Mesodermal cell (in vitro differentiated cells): ENCODE measurements around the gene RCC2.
A peak's percentile ranks its signal among the peaks of the same experiment; 100 is the strongest.

ENCODE experiments used
- H3K27ac ChIP-seq: 2 replicates; pipeline ENCODE4 v1.7.0; 2013; ENCODE audit warnings: mild to moderate bottlenecking, low read depth, low read length, moderate library complexity; ENCODE audit not compliant: severe bottlenecking
- H3K36me3 ChIP-seq: 2 replicates; pipeline ENCODE4 v1.7.1; 2013; ENCODE audit warnings: mild to moderate bottlenecking, low read length, moderate library complexity; ENCODE audit not compliant: control insufficient read depth, insufficient read depth
- H3K4me1 ChIP-seq: one replicate; pipeline ENCODE4 v1.7.1; 2013; ENCODE audit warnings: mild to moderate bottlenecking, low read length; ENCODE audit not compliant: insufficient read depth, control insufficient read depth, poor library complexity, severe bottlenecking
- H3K4me3 ChIP-seq: 2 replicates; pipeline ENCODE4 v1.7.0; 2013; ENCODE audit warnings: low read length, control low read depth, mild to moderate bottlenecking; ENCODE audit not compliant: insufficient read depth, poor library complexity, severe bottlenecking; ENCODE audit errors: extremely low read depth
- H3K9me3 ChIP-seq: 2 replicates; pipeline ENCODE4 v1.7.1; 2013; ENCODE audit warnings: mild to moderate bottlenecking, low read length, moderate library complexity; ENCODE audit not compliant: control insufficient read depth
- WGBS, 2 experiments: methylation state at CpG; one replicate each; pipeline ENCODE4 v1.1.5; 2013; ENCODE audit warnings: missing lambda C conversion rate in 2 of 2; ENCODE audit not compliant: insufficient coverage in 2 of 2; 5-methylcytosine and 5-hydroxymethylcytosine counted together

RCC2 gene

GRCh38 chr1:17434601-17435000 is 4.9 kb downstream of the RCC2 start:
- H3K9me3 ChIP-seq: no peaks in the 10 kb centered on the region
- H3K4me3 ChIP-seq: no peak overlapping the region
- 72 to 86% methylated on average over 8 of the region's 9 CpGs for WGBS, 2 experiments
- H3K36me3 ChIP-seq: peaks cover 67% of the 10 kb centered on the region
- peaks cover 17% of the 10 kb centered on the region for H3K4me1 ChIP-seq
- H3K27ac ChIP-seq: no peak overlapping the region

- Histone ChIP-seq H3K9me3 (no peaks in the 10 kb centered on the region), H3K36me3 (peaks cover 73% of the 10 kb centered on the region), H3K27ac (no peak overlapping the region), H3K4me3 (no peak overlapping the region), H3K4me1 (peaks cover 17% of the 10 kb centered on the region)
- WGBS, 2 experiments: 48 to 100% methylated on average over 1 to 2 of the region's 3 CpGs
Observed at GRCh38 chr1:17434016-17434415, 5.5 kb downstream of the RCC2 start.

- WGBS, 2 experiments: 91 to 94% methylated on average over 11 to 13 of the region's 13 CpGs
- Histone ChIP-seq H3K27ac (no peak overlapping the region), H3K9me3 (no peaks in the 10 kb centered on the region), H3K4me3 (no peak overlapping the region), H3K4me1 (peaks cover 17% of the 10 kb centered on the region), H3K36me3 (peaks cover 81% of the 10 kb centered on the region)
Observed at GRCh38 chr1:17433261-17433660, 6.2 kb downstream of the RCC2 start.

- Histone ChIP-seq H3K9me3 (no peaks in the 10 kb centered on the region), H3K4me1 (peaks cover 17% of the 10 kb centered on the region), H3K27ac (no peak overlapping the region), H3K36me3 (peaks cover 89% of the 10 kb centered on the region), H3K4me3 (no peak overlapping the region)
- WGBS, 2 experiments: 96 to 100% methylated on average over 2 to 3 of the region's 3 CpGs
Observed at GRCh38 chr1:17432412-17432811, 7.1 kb downstream of the RCC2 start.

DNA sequence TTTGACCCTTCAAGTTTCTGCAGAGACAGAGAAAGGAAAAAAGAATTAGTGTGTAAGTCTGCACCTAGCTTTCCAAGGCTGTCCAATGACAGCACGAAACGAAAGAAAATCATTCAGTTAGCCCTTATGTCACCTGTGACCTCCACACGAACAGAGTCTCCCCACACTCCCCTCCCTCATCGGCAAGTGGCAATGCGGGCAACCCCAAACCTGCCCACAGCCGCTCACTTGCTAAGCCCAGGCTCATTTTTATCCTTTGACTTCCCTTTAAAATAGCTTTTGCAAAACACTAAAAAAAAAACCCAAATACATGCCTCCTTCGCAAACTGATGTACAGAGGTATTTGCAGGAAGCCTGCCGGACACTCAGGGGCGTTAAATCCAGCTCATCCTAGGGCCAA is 10.3 kb downstream of the RCC2 start:
- Histone ChIP-seq H3K9me3 (no peaks in the 10 kb centered on the region), H3K27ac (no peak overlapping the region), H3K4me1 (peaks cover 4% of the 10 kb centered on the region), H3K36me3 (peaks cover 92% of the 10 kb centered on the region), H3K4me3 (no peak overlapping the region)
- 95 to 96% methylated on average over 7 to 9 of the region's 9 CpGs for WGBS, 2 experiments

GRCh38 chr1:17427696-17428660 is 11.5 kb downstream of the RCC2 start:
- Histone ChIP-seq H3K27ac (peak overlapping the region; percentile 53), H3K9me3 (no peaks in the 10 kb centered on the region), H3K4me1 (peaks cover 8% of the 10 kb centered on the region), H3K4me3 (no peak overlapping the region), H3K36me3 (peaks cover 92% of the 10 kb centered on the region)
- WGBS, 2 experiments: 94 to 96% methylated on average over 17 of the region's 21 CpGs

GRCh38 chr1:17425806-17426600 is 13.5 kb downstream of the RCC2 start:
- H3K9me3 ChIP-seq: no peaks in the 10 kb centered on the region
- peaks cover 94% of the 10 kb centered on the region for H3K36me3 ChIP-seq
- WGBS, 2 experiments: 94% methylated on average over 10 to 15 of the region's 18 CpGs
- peaks cover 6% of the 10 kb centered on the region for H3K4me1 ChIP-seq
- no peak overlapping the region for H3K4me3 ChIP-seq
- H3K27ac ChIP-seq: no peak overlapping the region

DNA sequence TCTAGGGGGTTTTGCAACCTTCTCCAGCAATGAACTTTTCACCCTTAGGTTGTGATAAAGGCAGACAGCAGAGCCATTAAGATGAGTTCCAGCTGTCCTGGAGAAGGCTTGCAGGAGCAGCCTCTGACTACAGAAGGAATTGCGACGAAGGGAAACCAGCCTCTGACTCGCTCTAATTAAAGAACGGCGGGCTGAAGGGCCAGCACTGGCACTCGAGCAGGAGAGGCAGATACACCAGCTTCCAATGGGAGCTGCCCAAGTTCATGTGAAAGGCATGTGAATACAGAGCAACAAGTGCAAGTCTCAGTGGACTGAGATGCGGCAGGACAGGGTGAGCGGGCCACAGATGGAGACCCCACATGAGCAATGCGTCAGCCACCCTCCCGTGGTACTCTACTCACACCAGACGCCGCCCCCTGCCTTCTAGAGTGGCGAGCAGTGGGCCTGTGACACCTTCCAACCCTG is 15.7 kb downstream of the RCC2 start:
- Histone ChIP-seq H3K4me3 (no peak overlapping the region), H3K36me3 (peaks cover 99% of the 10 kb centered on the region), H3K27ac (no peak overlapping the region), H3K4me1 (peaks cover 6% of the 10 kb centered on the region), H3K9me3 (no peaks in the 10 kb centered on the region)
- 90 to 98% methylated on average over 13 of the region's 13 CpGs for WGBS, 2 experiments

DNA sequence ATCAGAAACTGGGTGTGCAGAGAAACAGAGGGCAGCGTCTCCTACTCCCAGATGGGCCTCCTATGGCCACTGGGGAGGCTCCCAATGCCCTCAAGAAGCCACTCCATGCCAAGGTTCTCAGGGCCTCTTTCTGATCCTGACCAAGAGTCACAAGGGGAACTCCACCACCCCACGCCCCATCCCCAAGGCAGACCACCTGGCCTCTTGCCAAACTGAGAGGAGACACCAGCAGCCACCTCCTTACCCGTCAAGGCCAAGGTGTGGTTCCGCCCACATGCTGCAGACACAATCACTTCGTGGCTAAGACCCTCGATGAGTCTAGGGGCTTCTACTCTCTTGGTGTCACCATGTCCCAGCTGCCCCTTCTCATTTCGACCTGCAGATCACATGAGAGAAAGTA is 17.0 kb downstream of the RCC2 start:
- WGBS, 2 experiments: 80 to 87% methylated on average over 5 to 6 of the region's 7 CpGs
- peaks cover 6% of the 10 kb centered on the region for H3K4me1 ChIP-seq
- H3K9me3 ChIP-seq: no peaks in the 10 kb centered on the region
- peaks cover 99% of the 10 kb centered on the region for H3K36me3 ChIP-seq
- H3K4me3 ChIP-seq: no peak overlapping the region
- no peak overlapping the region for H3K27ac ChIP-seq

DNA sequence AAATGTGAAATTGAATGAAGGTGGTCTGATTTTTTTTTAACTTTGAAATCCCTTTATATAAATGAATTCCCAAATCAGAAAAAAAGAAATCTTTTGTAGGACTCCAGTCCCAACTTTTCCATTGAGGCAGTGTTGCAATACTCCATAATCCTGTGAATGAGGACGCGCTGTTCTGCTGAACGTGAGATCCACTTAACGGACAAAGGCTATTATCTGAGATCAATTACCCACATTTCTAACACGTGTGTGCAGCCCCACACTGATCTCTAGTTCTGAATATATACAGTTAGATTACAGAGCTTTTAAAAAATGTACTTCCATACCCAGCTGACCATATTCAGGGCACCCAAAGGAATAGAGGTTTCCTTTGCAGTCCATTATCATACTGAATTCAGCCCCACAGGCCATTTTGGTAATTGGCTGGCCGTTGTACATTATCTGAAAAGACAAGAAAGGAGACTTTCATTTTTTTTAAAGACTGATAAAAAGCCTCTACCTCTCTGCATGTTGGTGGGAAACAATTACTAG is 19.0 kb downstream of the RCC2 start:
- Histone ChIP-seq H3K4me3 (no peak overlapping the region), H3K36me3 (peaks cover 99% of the 10 kb centered on the region), H3K27ac (no peak overlapping the region), H3K9me3 (no peaks in the 10 kb centered on the region), H3K4me1 (peaks cover 6% of the 10 kb centered on the region)
- 90 to 100% methylated on average over 4 of the region's 6 CpGs for WGBS, 2 experiments
